ENCODE results near the gene BCORL1. TPM values are rescaled to one million over a fixed set of nuclear protein-coding genes. Genes with fewer than 3 reads are reported as not detected.

The BCORL1 gene
- polyA plus RNA-seq, 1 donor from 2014 or later: 1.0 TPM

DNA sequence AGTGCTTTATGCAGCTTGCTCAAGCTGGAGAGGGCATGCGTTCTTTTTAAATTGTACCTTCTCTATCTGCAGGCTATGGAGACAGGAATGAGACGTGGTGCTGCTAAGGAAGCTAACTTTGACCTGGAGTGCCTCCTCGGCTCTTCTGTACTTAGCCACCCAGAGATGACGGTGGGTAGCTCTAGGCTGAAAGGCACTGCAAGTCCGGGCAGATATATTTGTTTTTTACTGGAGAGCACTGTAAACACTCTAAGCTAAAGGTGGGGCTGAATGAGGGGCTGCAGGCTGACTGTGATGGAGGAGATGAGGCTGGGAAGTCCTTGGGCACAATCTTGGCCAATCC lies 115.7 kb downstream of the BCORL1 start:
- Histone ChIP-seq H3K9me3 (ENCODE audit: low read length) (no peaks in the 10 kb centered on the region), H3K27me3 (ENCODE audit: insufficient read depth, low read depth, low read length) (no peaks in the 10 kb centered on the region), H4K20me1 (ENCODE audit: insufficient read depth) (no peaks in the 10 kb centered on the region), H2AFZ (ENCODE audit: low read depth, low read length) (no peak overlapping the region), H3K9me2 (ENCODE audit: insufficient read depth, low read length) (no peaks in the 10 kb centered on the region), H3K27ac (ENCODE audit: low read length) (no peak overlapping the region), H3K79me2 (replicated peaks; ENCODE audit: insufficient read depth, low read length) (no peaks in the 10 kb centered on the region), H3K36me3 (ENCODE audit: insufficient read depth, low read length) (no peaks in the 10 kb centered on the region), H3F3A (ENCODE audit: insufficient read depth, low read length, poor library complexity, severe bottlenecking) (no peaks in the 10 kb centered on the region), H3K4me3 (ENCODE audit: low read length) (no peak overlapping the region), H3K9ac (ENCODE audit: low read length) (no peak overlapping the region), H3K4me2 (ENCODE audit: low read length) (no peak overlapping the region)
- no peak for TF ChIP-seq SMC3 (conservative IDR thresholded peaks at IDR 0.05; ENCODE audit: poor library complexity)
- no peak for TF ChIP-seq EP300 (conservative IDR thresholded peaks at IDR 0.05; ENCODE audit: poor library complexity, severe bottlenecking)
- TF ChIP-seq REST (IDR thresholded peaks at IDR 0.05; ENCODE audit: borderline replicate concordance): no peak
- TF ChIP-seq EZH2 (IDR thresholded peaks at IDR 0.05; ENCODE audit: borderline replicate concordance, insufficient read depth, low read length, poor library complexity, severe bottlenecking): no peak
- TF ChIP-seq MXI1 (conservative IDR thresholded peaks at IDR 0.05; ENCODE audit: poor library complexity, severe bottlenecking): no peak
- TF ChIP-seq TAF1 (IDR thresholded peaks at IDR 0.05; ENCODE audit: low read depth): no peak
- TF ChIP-seq POLR2AphosphoS5 (IDR thresholded peaks at IDR 0.05): no peak
- TF ChIP-seq, protein P1, sequence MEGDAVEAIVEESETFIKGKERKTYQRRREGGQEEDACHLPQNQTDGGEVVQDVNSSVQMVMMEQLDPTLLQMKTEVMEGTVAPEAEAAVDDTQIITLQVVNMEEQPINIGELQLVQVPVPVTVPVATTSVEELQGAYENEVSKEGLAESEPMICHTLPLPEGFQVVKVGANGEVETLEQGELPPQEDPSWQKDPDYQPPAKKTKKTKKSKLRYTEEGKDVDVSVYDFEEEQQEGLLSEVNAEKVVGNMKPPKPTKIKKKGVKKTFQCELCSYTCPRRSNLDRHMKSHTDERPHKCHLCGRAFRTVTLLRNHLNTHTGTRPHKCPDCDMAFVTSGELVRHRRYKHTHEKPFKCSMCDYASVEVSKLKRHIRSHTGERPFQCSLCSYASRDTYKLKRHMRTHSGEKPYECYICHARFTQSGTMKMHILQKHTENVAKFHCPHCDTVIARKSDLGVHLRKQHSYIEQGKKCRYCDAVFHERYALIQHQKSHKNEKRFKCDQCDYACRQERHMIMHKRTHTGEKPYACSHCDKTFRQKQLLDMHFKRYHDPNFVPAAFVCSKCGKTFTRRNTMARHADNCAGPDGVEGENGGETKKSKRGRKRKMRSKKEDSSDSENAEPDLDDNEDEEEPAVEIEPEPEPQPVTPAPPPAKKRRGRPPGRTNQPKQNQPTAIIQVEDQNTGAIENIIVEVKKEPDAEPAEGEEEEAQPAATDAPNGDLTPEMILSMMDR (IDR thresholded peaks at IDR 0.05; ENCODE audit: poor library complexity, severe bottlenecking): no peak

GRCh38 chrX:130100180-130100579 lies 117.7 kb downstream of the BCORL1 start:
- TF ChIP-seq SMC3 (conservative IDR thresholded peaks at IDR 0.05; ENCODE audit: poor library complexity): no peak
- no peak for TF ChIP-seq TAF1 (IDR thresholded peaks at IDR 0.05; ENCODE audit: low read depth)
- TF ChIP-seq POLR2AphosphoS5 (IDR thresholded peaks at IDR 0.05): no peak
- TF ChIP-seq EP300 (conservative IDR thresholded peaks at IDR 0.05; ENCODE audit: poor library complexity, severe bottlenecking): no peak
- TF ChIP-seq REST (IDR thresholded peaks at IDR 0.05; ENCODE audit: borderline replicate concordance): no peak
- TF ChIP-seq RAD21 (conservative IDR thresholded peaks at IDR 0.05): no peak
- no peak for TF ChIP-seq EZH2 (IDR thresholded peaks at IDR 0.05; ENCODE audit: borderline replicate concordance, insufficient read depth, low read length, poor library complexity, severe bottlenecking)
- H3K27me3 ChIP-seq (ENCODE audit: insufficient read depth, low read depth, low read length): no peaks in the 10 kb centered on the region
- no peak overlapping the region for H3K4me2 ChIP-seq (ENCODE audit: low read length)

More at GRCh38 chrX:130100180-130100579, 117.7 kb downstream of the BCORL1 start:
- no peak overlapping the region for H3K27ac ChIP-seq (ENCODE audit: low read length)
- H3K9ac ChIP-seq (ENCODE audit: low read length): no peak overlapping the region
- H2AFZ ChIP-seq (ENCODE audit: low read depth, low read length): no peak overlapping the region
- no peaks in the 10 kb centered on the region for H3K79me2 ChIP-seq (replicated peaks; ENCODE audit: insufficient read depth, low read length)
- no peaks in the 10 kb centered on the region for H4K20me1 ChIP-seq (ENCODE audit: insufficient read depth)
- no peak overlapping the region for H3K4me3 ChIP-seq (ENCODE audit: low read length)
- H3K9me2 ChIP-seq (ENCODE audit: insufficient read depth, low read length): no peaks in the 10 kb centered on the region
- H3F3A ChIP-seq (ENCODE audit: insufficient read depth, low read length, poor library complexity, severe bottlenecking): no peaks in the 10 kb centered on the region
- H3K9me3 ChIP-seq (ENCODE audit: low read length): no peaks in the 10 kb centered on the region
- no peaks in the 10 kb centered on the region for H3K36me3 ChIP-seq (ENCODE audit: insufficient read depth, low read length)

All from neural cell (in vitro differentiated cells).